KMS-11 (cell line): ENCODE results near the gene ARHGEF7.

Source experiments
- H2AFZ ChIP-seq: fragments of 200-600 bp; sonication (generic); 2 replicates; pipeline ENCODE4 v1.6.1; 2016; ENCODE audit warnings: antibody characterized with exemption, mixed run types, low read depth
- H3K27ac ChIP-seq: fragments of 200-600 bp; sonication (generic); 2 replicates; pipeline ENCODE4 v1.6.1; 2016; ENCODE audit warnings: mild to moderate bottlenecking, mixed run types
- H3K27me3 ChIP-seq: fragments of 200-600 bp; sonication (generic); 2 replicates; pipeline ENCODE4 v1.6.1; 2017; ENCODE audit warnings: mild to moderate bottlenecking, low read depth, mixed run types, moderate library complexity; ENCODE audit not compliant: insufficient read depth
- H3K36me3 ChIP-seq: fragments of 200-600 bp; sonication (generic); 2 replicates; pipeline ENCODE4 v1.6.1; 2017; ENCODE audit warnings: mild to moderate bottlenecking, mixed run types; ENCODE audit not compliant: insufficient read depth
- H3K4me1 ChIP-seq: fragments of 200-600 bp; sonication (generic); 2 replicates; pipeline ENCODE4 v1.6.1; 2016; ENCODE audit warnings: mild to moderate bottlenecking, low read depth, mixed run types; ENCODE audit not compliant: poor library complexity, severe bottlenecking
- H3K4me2 ChIP-seq: fragments of 200-600 bp; sonication (generic); 2 replicates; pipeline ENCODE4 v1.7.0; 2016; ENCODE audit warnings: mild to moderate bottlenecking, mixed run types
- H3K4me3 ChIP-seq: fragments of 200-600 bp; sonication (generic); IDR thresholded peaks from 2 replicates; pipeline ENCODE4 v1.6.1; 2017; ENCODE audit warnings: low read depth, low read length, mixed read lengths; ENCODE audit not compliant: insufficient read depth
- H3K79me2 ChIP-seq: fragments of 200-600 bp; sonication (generic); 2 replicates; pipeline ENCODE4 v1.6.1; 2016; ENCODE audit warnings: low read depth, mixed run types; ENCODE audit not compliant: insufficient read depth
- H3K9ac ChIP-seq: fragments of 200-600 bp; sonication (generic); 2 replicates; pipeline ENCODE4 v1.6.1; 2016; ENCODE audit warnings: mild to moderate bottlenecking, mixed run types
- H4K20me1 ChIP-seq: fragments of 200-600 bp; sonication (generic); 2 replicates; pipeline ENCODE4 v1.6.1; 2016; ENCODE audit warnings: mild to moderate bottlenecking, mixed run types; ENCODE audit not compliant: insufficient read depth
- CTCF ChIP-seq: fragments of 200-600 bp; sonication (generic); conservative IDR thresholded peaks from 2 replicates; pipeline ENCODE4 v1.6.1; 2017; ENCODE audit warnings: low read depth, mild to moderate bottlenecking, antibody characterized with exemption, low read length, moderate library complexity, mixed read lengths

Gene ARHGEF7

GRCh38 chr13:111344471-111345191, 229.5 kb downstream of the ARHGEF7 start:
- Histone ChIP-seq H3K4me1 (no peaks in the 10 kb centered on the region), H3K4me2 (no peak overlapping the region), H2AFZ (no peak overlapping the region), H3K36me3 (no peaks in the 10 kb centered on the region), H3K4me3 (no peak overlapping the region), H3K27ac (no peak overlapping the region), H3K79me2 (no peaks in the 10 kb centered on the region), H4K20me1 (no peaks in the 10 kb centered on the region), H3K9ac (no peak overlapping the region), H3K27me3 (no peaks in the 10 kb centered on the region)
- no peak for TF ChIP-seq CTCF

GRCh38 chr13:111345682-111346081, 230.6 kb downstream of the ARHGEF7 start:
- Histone ChIP-seq H3K4me2 (no peak overlapping the region), H3K4me3 (no peak overlapping the region), H3K4me1 (no peaks in the 10 kb centered on the region), H2AFZ (no peak overlapping the region), H3K9ac (no peak overlapping the region), H3K36me3 (no peaks in the 10 kb centered on the region), H3K79me2 (no peaks in the 10 kb centered on the region), H3K27ac (no peak overlapping the region), H4K20me1 (no peaks in the 10 kb centered on the region), H3K27me3 (no peaks in the 10 kb centered on the region)
- no peak for TF ChIP-seq CTCF

- H3K27ac ChIP-seq = no peak overlapping the region
- H2AFZ ChIP-seq = no peak overlapping the region
- H3K4me2 ChIP-seq = no peak overlapping the region
- H3K4me3 ChIP-seq = no peak overlapping the region
- no peaks in the 10 kb centered on the region for H3K4me1 ChIP-seq
- H4K20me1 ChIP-seq = no peaks in the 10 kb centered on the region
- H3K36me3 ChIP-seq = no peaks in the 10 kb centered on the region
- H3K79me2 ChIP-seq = no peaks in the 10 kb centered on the region
- TF ChIP-seq CTCF = no peak
- no peaks in the 10 kb centered on the region for H3K27me3 ChIP-seq
- H3K9ac ChIP-seq = no peak overlapping the region
Observed at GRCh38 chr13:111346101-111346680, 231.1 kb downstream of the ARHGEF7 start.

- Histone ChIP-seq H3K79me2 (no peaks in the 10 kb centered on the region), H2AFZ (no peak overlapping the region), H3K27ac (no peak overlapping the region), H3K9ac (no peak overlapping the region), H3K4me1 (no peaks in the 10 kb centered on the region), H3K36me3 (no peaks in the 10 kb centered on the region), H4K20me1 (no peaks in the 10 kb centered on the region), H3K4me2 (no peak overlapping the region), H3K4me3 (no peak overlapping the region), H3K27me3 (no peaks in the 10 kb centered on the region)
- TF ChIP-seq CTCF = no peak
Observed at GRCh38 chr13:111347438-111347837, 232.3 kb downstream of the ARHGEF7 start.
